RCC 7860 (cell line): ENCODE data around the gene PRKG1.
"Not testable (repeated sequence)": the region's sequence is repeated elsewhere in the genome, so short reads cannot be mapped to it uniquely, and the experiment has no call there.

ENCODE experiments used
- DNase-seq: peaks from one replicate; pipeline ENCODE4 v3.0.0-alpha.2; 2015; ENCODE audit warnings: low spot score
- FAIRE-seq: peaks from 2 replicates; lab custom pipeline; 2012; peaks lifted over from hg19 to GRCh38; lab: Jason Lieb, UNC

The PRKG1 gene

GRCh38 chr10:51672039-51672535 lies 597.8 kb downstream of the PRKG1 start:
- FAIRE-seq (no peak), DNase-seq (no peak)

- DNase-seq (no peak), FAIRE-seq (no peak)
These were observed 600.8 kb downstream of the PRKG1 start for GRCh38 chr10:51675088-51675487.

- no peak for FAIRE-seq
- no peak for DNase-seq
These were observed 605.6 kb downstream of the PRKG1 start for GRCh38 chr10:51679841-51680240.

- FAIRE-seq (no peak), DNase-seq (no peak)
These were observed 608.9 kb downstream of the PRKG1 start for GRCh38 chr10:51683031-51683691.

GRCh38 chr10:51685768-51686167 lies 611.5 kb downstream of the PRKG1 start:
- FAIRE-seq (no peak), DNase-seq (no peak)

- FAIRE-seq: no peak
- DNase-seq: no peak
These were observed 613.0 kb downstream of the PRKG1 start for GRCh38 chr10:51687296-51687695.

- FAIRE-seq, DNase-seq: not testable (repeated sequence)
These were observed 614.5 kb downstream of the PRKG1 start for GRCh38 chr10:51688826-51689225.

- FAIRE-seq: no peak
These were observed 615.2 kb downstream of the PRKG1 start for GRCh38 chr10:51689536-51689935.

GRCh38 chr10:51691135-51691534 lies 616.8 kb downstream of the PRKG1 start:
- no peak for FAIRE-seq
- no peak for DNase-seq

More at GRCh38 chr10:51689536-51689935, 615.2 kb downstream of the PRKG1 start:
- no peak for DNase-seq

- FAIRE-seq (no peak), DNase-seq (no peak)
These were observed 619.9 kb downstream of the PRKG1 start for GRCh38 chr10:51694086-51694768.

GRCh38 chr10:51696251-51696650 lies 622.0 kb downstream of the PRKG1 start:
- FAIRE-seq (no peak), DNase-seq (no peak)

GRCh38 chr10:51698473-51699063 lies 624.3 kb downstream of the PRKG1 start:
- FAIRE-seq (no peak), DNase-seq (no peak)

GRCh38 chr10:51699145-51699474 lies 624.8 kb downstream of the PRKG1 start:
- FAIRE-seq: no peak
- no peak for DNase-seq

- DNase-seq (peak; percentile 82), FAIRE-seq (peak; percentile 70)
These were observed 625.4 kb downstream of the PRKG1 start, which contains the start of gene CSTF2T for GRCh38 chr10:51699475-51700227. Gene CSTF2T, minus strand, starts transcription at chr10:51699595. Its CDS starts 46 bp downstream, at chr10:51699549.

- no peak for FAIRE-seq
These were observed 626.0 kb downstream of the PRKG1 start for GRCh38 chr10:51700228-51700817.

GRCh38 chr10:51705774-51706173 lies 631.5 kb downstream of the PRKG1 start:
- no peak for DNase-seq
- no peak for FAIRE-seq

More at GRCh38 chr10:51700228-51700817, 626.0 kb downstream of the PRKG1 start:
- no peak for DNase-seq

- FAIRE-seq (no peak), DNase-seq (no peak)
These were observed 631.9 kb downstream of the PRKG1 start for GRCh38 chr10:51706225-51706624.

- FAIRE-seq (no peak), DNase-seq (no peak)
These were observed 633.1 kb downstream of the PRKG1 start for GRCh38 chr10:51707392-51707791.

GRCh38 chr10:51707821-51708424 lies 633.6 kb downstream of the PRKG1 start:
- DNase-seq (no peak), FAIRE-seq (no peak)

- DNase-seq (no peak), FAIRE-seq (no peak)
These were observed 634.3 kb downstream of the PRKG1 start for GRCh38 chr10:51708609-51709008.
